Myocyte (in vitro differentiated cells): ENCODE results near the gene SENP5. TPM values are rescaled to one million over a fixed set of nuclear protein-coding genes. Genes with fewer than 3 reads are reported as not detected.
"Not testable (repeated sequence)": the region's sequence is repeated elsewhere in the genome, so short reads cannot be mapped to it uniquely, and the experiment has no call there.

Experiments
- DNase-seq: peaks from one replicate; pipeline ENCODE4 v3.0.0-alpha.2; 2012; ENCODE audit warnings: low read depth
- polyA plus RNA-seq: library from polyadenylated mRNA; unstranded; fragments of >200 nt; gene quantifications from one replicate; pipeline ENCODE4 v1.2.1, GENCODE V29; 2012; ENCODE audit warnings: missing spikeins
- total RNA-seq: library from RNA; depleted of rRNA; stranded (reverse); fragments of >200 nt; gene quantifications from 2 replicates; pipeline ENCODE4 v1.2.3, GENCODE V29; 2014

Gene SENP5, protein sequence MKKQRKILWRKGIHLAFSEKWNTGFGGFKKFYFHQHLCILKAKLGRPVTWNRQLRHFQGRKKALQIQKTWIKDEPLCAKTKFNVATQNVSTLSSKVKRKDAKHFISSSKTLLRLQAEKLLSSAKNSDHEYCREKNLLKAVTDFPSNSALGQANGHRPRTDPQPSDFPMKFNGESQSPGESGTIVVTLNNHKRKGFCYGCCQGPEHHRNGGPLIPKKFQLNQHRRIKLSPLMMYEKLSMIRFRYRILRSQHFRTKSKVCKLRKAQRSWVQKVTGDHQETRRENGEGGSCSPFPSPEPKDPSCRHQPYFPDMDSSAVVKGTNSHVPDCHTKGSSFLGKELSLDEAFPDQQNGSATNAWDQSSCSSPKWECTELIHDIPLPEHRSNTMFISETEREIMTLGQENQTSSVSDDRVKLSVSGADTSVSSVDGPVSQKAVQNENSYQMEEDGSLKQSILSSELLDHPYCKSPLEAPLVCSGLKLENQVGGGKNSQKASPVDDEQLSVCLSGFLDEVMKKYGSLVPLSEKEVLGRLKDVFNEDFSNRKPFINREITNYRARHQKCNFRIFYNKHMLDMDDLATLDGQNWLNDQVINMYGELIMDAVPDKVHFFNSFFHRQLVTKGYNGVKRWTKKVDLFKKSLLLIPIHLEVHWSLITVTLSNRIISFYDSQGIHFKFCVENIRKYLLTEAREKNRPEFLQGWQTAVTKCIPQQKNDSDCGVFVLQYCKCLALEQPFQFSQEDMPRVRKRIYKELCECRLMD
- total RNA-seq = 42.2 and 48.2 TPM in 2 replicates
- polyA plus RNA-seq = 14.6 TPM

- DNase-seq = peak; percentile 90
Measured at GRCh38 chr3:196867507-196868296, at the start of gene SENP5. Gene SENP5 (plus strand): TSS chr3:196867920. CDS start chr3:196885182, 17,262 bp downstream.

- no peak for DNase-seq
Measured at GRCh38 chr3:196821806-196822355, 45.8 kb upstream of the SENP5 start.

DNA sequence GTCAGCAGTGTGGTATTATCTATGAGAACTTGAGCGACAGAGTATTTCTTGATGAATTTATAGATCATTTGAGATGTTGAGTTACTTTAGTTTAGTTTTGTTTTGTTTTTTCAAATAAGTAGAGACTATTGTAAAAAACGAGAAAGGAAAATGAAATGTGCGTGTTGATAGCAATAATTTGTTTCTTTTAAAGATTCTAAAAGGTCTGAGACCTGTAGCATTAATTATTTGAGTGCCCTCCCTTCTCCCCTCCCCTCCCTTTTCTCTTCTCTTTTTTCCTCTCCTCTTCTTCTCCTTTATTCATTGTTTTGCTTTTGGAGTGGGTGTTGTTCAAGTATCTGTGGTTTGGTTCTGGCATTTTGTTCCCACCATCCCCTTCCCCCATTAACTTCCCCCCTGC is 38.1 kb upstream of the SENP5 start:
- DNase-seq = not testable (repeated sequence)

GRCh38 chr3:196835086-196835485 is 32.6 kb upstream of the SENP5 start:
- DNase-seq = no peak

GRCh38 chr3:196836626-196837025 is 31.1 kb upstream of the SENP5 start:
- DNase-seq = not testable (repeated sequence)

DNA sequence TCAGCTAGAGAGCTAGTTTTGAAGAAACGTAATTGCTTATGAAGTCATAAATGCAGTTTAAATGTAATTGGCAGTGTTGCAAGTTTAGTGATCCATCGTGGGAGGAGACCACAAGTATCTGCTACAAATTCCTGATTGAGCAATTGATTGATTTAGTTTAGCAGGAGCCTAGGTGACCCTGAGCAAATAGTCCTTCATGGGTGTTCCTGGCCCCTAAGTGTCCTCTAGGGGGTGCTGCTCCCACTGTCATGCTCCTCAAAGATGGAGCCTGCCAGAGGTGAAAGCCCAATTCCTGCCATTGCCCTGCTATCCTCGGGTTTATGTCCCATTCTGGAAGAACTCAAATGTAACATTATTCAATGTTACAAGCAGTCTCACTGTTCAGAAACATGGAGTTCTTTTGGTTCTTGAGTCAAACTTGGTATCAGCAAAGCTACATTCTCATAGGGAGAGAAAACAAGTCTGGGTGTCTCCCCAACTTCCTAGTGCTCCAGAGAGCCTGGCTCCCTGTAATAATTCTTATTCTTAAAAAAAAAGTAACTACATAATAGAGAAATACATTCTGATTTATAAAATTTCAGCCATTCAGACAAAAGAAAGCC is 29.8 kb upstream of the SENP5 start:
- peak; percentile 72 for DNase-seq

DNA sequence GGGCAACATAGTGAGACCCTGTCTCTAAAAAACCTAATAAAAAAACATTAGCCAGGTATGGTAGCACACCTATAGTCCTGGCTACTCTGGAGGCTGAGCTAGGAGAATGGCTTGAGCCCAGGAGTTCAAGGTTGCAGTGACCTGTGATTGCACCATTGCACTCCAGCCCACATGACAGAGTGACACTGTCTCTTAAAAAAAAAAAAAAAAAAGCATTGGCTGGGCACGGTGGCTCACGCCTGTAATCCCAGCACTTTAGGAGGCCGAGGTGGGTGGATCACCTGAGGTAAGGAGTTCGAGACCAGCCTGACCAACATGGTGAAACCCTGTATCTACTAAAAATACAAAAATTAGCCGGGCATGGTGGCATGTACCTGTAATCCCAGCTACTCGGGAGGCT is 28.4 kb upstream of the SENP5 start:
- DNase-seq = not testable (repeated sequence)

DNA sequence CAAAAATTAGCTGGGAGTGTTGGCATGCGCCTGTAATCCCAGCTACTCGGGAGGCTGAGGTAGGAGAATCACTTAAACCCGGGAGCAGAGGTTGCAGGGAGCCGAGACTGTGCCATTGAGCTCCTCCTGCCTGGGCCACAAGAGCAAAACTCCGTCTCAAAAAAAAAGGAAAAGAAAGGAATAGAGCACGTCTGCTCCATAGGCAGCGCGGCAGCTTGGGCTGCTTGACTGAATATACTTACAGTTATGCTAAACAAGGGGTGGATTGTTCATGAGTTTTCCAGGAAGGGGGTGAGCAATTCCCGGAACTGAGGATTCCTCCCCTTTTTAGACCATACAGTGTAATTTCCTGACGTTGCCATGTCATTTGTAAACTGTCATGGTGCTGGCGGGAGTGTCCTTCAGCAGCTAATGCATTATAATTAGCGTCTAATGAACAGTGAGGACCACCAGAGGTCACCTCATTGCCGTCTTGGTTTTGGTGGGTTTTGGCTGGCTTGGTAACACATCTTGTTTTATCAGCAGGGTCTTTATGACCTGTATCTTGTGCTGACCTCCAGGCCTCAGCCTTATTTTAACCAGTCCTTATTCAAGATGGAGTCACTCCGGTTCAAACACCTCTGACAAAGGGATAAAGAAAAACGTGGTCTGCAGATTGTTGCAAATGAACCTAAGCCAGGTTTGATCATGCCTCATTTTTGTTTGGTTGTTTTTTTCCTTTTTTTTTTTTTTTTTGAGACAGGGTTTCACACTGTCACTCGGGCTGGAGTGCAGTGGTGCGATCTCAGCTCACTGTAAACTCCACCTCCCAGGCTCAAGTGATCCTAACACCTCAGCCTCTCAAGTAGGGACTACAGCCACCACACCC is 24.9 kb upstream of the SENP5 start:
- DNase-seq = no peak

DNA sequence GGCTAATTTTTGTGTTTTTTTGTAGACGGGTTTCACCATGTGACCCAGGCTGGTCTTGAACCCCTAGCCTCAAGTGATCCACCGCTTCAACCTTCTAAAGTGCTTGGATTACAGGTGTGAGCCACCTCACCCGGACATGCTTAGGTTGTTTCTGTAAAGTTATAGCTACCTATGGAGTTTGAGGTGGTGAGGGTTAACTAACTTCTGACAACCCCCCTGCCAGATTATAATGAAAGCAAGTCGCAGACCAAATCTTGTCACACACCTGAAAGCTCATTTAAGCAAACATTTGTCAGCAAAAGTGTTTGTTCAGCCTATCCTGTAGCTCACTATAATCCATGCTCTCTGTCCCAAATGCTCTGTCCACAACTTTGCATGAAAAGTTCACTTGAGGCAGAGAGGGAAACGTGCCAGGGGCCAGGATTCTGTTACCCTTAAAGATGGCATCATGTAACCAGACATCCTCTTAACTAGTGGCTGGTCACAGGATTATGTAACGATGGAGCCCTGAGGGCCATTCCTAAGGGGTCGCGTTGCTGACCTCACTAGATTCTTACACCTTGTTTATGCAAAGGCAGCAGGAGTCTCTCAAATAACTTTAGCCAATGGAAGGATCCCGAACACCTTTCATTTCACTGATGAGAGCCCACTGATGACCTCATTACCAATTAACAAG is 24.1 kb upstream of the SENP5 start:
- no peak for DNase-seq

GRCh38 chr3:196844235-196845219 is 23.2 kb upstream of the SENP5 start:
- DNase-seq = not testable (repeated sequence)

DNA sequence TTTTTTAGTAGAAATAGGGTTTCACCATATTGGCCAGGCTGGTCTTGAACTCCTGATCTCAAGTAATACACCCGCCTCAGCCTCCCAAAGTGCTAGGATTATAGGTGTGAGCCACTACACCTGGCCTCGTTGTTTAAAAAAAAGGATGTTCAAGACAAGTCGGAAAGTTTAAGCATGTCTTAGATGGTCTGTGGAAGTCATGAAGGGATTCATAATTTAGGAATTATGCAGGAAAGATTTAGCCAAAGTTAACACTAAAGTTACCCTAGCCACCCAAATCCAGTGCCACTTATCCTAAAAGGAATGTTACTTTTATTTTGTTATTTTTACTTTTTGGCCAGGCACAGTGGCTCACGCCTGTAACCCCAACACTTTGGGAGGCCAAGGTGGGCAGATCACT is 19.3 kb upstream of the SENP5 start:
- DNase-seq = not testable (repeated sequence)

GRCh38 chr3:196849180-196849741 is 18.5 kb upstream of the SENP5 start:
- no peak for DNase-seq

DNA sequence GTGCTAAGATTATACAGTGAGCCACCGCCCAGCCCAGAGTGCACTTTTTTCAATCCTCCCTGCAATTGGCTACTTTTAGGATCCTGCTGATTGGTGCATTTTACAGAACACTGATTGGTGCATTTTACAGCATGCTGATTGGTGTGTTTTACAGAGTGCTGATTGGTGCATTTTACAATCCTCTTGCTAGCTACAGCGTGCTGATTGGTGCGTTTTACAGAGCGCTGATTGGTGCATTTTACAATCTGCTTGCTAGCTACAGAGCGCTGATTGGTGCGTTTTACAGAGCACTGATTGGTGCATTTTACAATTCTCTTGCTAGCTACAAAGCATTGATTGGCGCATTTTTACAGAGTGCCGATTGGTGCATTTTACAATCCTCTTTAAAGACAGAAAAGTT is 4.7 kb upstream of the SENP5 start:
- not testable (repeated sequence) for DNase-seq

GRCh38 chr3:196867155-196867506 is 589 bp upstream of the SENP5 start:
- DNase-seq = no peak

- peak; percentile 25 for DNase-seq
Measured at GRCh38 chr3:196868297-196868661, 559 bp downstream of the SENP5 start.

GRCh38 chr3:196872316-196872715 is 4.6 kb downstream of the SENP5 start:
- DNase-seq = no peak

GRCh38 chr3:196874511-196875094 is 6.9 kb downstream of the SENP5 start:
- not testable (repeated sequence) for DNase-seq
